GM18502 (cell line): ENCODE results near the gene PTPRB.
"Not testable (repeated sequence)": the region's sequence is repeated elsewhere in the genome, so short reads cannot be mapped to it uniquely, and the experiment has no call there.

Experiments
- ATAC-seq: cut with Tn5 transposase; IDR thresholded peaks from one replicate; pipeline ENCODE4 v1.9.1; 2021; ENCODE audit warnings: mild to moderate bottlenecking; ENCODE audit not compliant: unreplicated experiment, poor library complexity

Gene PTPRB

GRCh38 chr12:70553391-70553859 is 83.8 kb downstream of the PTPRB start:
- no peak for ATAC-seq

- no peak for ATAC-seq
Measured at GRCh38 chr12:70551731-70552130, 85.5 kb downstream of the PTPRB start.

- no peak for ATAC-seq
Measured at GRCh38 chr12:70550180-70550577, 87.0 kb downstream of the PTPRB start.

- no peak for ATAC-seq
Measured at GRCh38 chr12:70549340-70550179, 87.7 kb downstream of the PTPRB start.

GRCh38 chr12:70543444-70543843 is 93.8 kb downstream of the PTPRB start:
- ATAC-seq, result no peak

- ATAC-seq, result no peak
Measured at GRCh38 chr12:70540996-70541395, 96.2 kb downstream of the PTPRB start.

GRCh38 chr12:70536650-70537049 is 100.6 kb downstream of the PTPRB start:
- ATAC-seq, result no peak

- ATAC-seq, result no peak
Measured at GRCh38 chr12:70535896-70536374, 101.3 kb downstream of the PTPRB start.

- no peak for ATAC-seq
Measured at GRCh38 chr12:70534466-70534865, 102.8 kb downstream of the PTPRB start.

- ATAC-seq, result no peak
Measured at GRCh38 chr12:70529647-70530046, 107.6 kb downstream of the PTPRB start.

- ATAC-seq, result no peak
Measured at GRCh38 chr12:70520847-70521246, 116.4 kb downstream of the PTPRB start.

- no peak for ATAC-seq
Measured at GRCh38 chr12:70513426-70513825, 123.8 kb downstream of the PTPRB start.

- ATAC-seq, result no peak
Measured at GRCh38 chr12:70508178-70508577, 129.1 kb downstream of the PTPRB start.

- no peak for ATAC-seq
Measured at GRCh38 chr12:70507442-70507841, 129.8 kb downstream of the PTPRB start.

- ATAC-seq, result no peak
Measured at GRCh38 chr12:70497508-70497907, 139.7 kb downstream of the PTPRB start.

- not testable (repeated sequence) for ATAC-seq
Measured at GRCh38 chr12:70492904-70493303, 144.3 kb downstream of the PTPRB start.

- not testable (repeated sequence) for ATAC-seq
Measured at GRCh38 chr12:70490928-70491327, 146.3 kb downstream of the PTPRB start.

GRCh38 chr12:70487440-70487839 is 149.8 kb downstream of the PTPRB start:
- peak; percentile 75 for ATAC-seq

GRCh38 chr12:70486588-70486987 is 150.6 kb downstream of the PTPRB start:
- ATAC-seq, result peak; percentile 45

GRCh38 chr12:70485704-70486103 is 151.5 kb downstream of the PTPRB start:
- ATAC-seq, result no peak

- no peak for ATAC-seq
Measured at GRCh38 chr12:70484464-70484863, 152.8 kb downstream of the PTPRB start.

GRCh38 chr12:70482764-70483163 is 154.5 kb downstream of the PTPRB start:
- no peak for ATAC-seq
